ENCODE measurements around the gene D2HGDH. TPM values are rescaled to one million over a fixed set of nuclear protein-coding genes. Genes with fewer than 3 reads are reported as not detected.
A peak's percentile ranks its signal among the peaks of the same experiment; 100 is the strongest.
"Not testable (repeated sequence)": the region's sequence is repeated elsewhere in the genome, so short reads cannot be mapped to it uniquely, and the experiment has no call there.

D2HGDH gene
- total RNA-seq, 1 donor from 2014 or later = 22.4 TPM

GRCh38 chr2:241793385-241793784 lies 59.0 kb downstream of the D2HGDH start:
- DNase-seq (ENCODE audit: low read depth) = no peak

- no peak for DNase-seq (ENCODE audit: low read depth)
Observed at GRCh38 chr2:241794250-241794823, 59.9 kb downstream of the D2HGDH start.

DNA sequence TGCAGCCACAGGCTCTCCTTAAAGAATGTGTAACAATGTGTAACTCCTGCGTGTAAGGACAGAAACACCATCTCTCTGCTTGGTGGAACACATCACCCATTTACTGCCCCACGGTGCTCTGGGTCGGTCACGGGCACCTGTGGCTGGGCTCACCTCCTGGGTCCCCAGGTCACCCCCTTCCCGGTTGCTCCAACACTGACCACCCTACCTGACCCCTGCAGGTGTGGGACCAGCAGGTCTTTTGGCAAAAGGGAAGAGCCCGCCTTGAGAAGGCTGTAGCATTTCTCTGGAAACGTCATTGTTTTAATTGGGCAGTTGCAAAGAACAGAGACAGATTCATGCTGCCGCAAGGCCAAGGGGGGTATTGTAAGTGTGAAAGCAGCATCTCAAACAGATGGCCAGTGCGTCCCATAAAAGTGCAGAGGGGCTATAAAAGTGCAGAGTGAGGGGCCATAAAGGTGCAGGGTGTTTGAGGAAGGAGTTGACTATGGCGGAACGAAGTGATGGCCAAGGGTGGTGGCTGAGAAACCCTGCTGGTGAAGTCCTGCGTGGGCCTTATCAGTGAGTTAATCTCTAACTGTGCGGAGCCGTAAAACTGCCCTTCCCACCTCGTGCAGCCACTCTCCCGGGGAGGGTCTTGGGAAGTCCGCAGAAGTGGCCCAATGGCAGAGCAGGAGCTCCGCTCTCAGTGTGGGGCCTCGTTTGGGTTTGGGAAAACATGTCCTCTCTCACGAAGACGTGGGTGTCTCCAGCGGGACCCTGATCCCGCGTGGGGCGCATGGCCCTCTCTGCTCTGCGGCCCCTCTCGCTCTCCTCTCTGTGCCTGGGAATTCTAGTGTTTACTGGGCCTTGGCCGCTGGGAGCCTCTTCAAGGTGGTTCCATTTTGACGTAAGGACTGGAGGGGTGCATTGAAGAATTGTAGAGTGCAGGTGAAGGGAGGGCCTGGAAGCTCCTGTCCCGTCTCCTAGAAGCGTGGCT lies 60.9 kb downstream of the D2HGDH start:
- no peak for DNase-seq (ENCODE audit: low read depth)

DNA sequence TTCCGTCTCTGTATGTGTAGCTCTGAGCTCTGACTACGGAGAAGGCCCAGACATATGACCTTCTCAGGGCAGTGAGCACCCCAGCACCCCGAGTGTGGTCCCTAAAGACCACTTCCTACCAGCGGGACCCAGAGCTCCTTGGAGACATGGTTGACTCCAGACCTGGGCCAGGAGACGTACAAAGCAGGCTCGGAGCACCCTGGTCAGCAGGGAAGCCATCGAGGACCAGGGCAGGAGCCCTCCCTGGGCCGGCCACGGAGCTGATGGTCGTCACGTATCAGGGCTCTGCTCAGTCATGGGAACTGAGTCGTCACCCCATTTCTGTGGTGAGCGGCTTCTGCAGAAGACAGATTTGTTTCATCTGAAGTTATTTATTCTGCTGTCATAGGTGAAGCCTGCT lies 61.8 kb downstream of the D2HGDH start:
- no peak for DNase-seq (ENCODE audit: low read depth)

- DNase-seq (ENCODE audit: low read depth) = no peak
Observed at GRCh38 chr2:241796610-241797138, 62.2 kb downstream of the D2HGDH start.

DNA sequence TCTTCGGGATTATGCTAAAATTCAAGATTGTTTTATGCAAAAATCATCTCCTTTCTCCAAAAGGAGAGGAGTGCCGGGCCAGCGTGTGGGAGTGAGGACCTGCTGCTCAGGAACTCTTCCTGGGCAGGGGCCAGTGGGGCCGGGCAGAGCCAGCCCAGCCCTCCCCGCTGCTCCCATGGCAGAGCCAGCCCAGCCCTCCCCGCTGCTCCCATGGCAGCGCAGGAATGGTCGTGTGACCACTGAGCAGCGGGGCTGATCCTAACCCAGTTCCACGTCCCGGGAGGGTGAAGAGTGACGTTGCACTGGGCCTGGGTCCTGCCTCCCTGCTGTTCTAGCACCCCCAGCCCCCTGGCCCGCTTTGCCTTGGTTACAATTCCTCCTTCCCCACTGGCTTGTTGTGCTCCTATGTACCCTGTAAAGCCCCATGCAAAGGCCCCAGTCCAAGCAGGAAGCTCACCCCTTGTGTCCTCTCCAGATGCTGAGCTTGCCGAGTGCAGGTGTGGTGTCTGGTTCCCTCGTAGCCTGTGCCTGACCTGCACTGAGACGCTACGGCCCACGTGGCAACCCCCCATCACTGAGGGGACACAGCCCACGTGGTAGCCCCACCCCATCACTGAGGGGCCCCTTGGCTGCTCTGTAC lies 63.1 kb downstream of the D2HGDH start:
- DNase-seq (ENCODE audit: low read depth) = no peak

GRCh38 chr2:241798081-241798630 lies 63.7 kb downstream of the D2HGDH start:
- no peak for DNase-seq (ENCODE audit: low read depth)

- no peak for DNase-seq (ENCODE audit: low read depth)
Observed at GRCh38 chr2:241798631-241799521, 64.4 kb downstream of the D2HGDH start.

DNA sequence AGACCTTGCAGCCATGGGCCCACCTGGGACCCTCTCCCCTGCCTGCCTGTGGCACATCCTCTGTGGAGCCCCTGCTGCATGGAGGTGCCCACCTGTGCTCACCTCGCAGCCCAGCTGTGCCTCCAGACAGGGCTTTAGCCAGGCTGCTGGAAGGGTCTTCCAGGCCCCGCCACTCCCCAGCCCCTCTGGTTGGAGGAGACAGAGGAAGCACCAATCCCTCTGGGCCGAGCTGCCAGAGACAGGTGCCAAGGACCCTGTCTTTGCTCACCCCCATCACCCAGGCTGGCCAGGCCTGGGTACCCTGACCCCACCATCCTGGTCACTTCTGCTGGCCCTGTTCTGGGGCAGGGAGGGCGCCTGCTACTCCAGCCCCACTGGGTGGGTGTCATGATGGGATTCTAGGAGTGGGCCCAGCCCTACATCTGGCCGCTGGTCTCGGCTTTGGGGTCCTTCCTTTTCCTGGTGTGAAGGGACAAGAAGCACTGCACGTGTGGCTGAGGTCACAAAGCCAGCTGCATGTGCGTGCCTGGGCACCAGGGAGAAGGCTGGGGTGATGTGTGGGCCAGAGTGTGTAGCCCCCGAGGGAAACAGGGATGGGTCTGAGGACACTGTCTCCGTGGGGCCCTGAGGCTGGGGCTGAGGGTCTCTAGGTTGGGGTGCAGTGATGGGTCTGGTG lies 65.2 kb downstream of the D2HGDH start:
- no peak for DNase-seq (ENCODE audit: low read depth)

DNA sequence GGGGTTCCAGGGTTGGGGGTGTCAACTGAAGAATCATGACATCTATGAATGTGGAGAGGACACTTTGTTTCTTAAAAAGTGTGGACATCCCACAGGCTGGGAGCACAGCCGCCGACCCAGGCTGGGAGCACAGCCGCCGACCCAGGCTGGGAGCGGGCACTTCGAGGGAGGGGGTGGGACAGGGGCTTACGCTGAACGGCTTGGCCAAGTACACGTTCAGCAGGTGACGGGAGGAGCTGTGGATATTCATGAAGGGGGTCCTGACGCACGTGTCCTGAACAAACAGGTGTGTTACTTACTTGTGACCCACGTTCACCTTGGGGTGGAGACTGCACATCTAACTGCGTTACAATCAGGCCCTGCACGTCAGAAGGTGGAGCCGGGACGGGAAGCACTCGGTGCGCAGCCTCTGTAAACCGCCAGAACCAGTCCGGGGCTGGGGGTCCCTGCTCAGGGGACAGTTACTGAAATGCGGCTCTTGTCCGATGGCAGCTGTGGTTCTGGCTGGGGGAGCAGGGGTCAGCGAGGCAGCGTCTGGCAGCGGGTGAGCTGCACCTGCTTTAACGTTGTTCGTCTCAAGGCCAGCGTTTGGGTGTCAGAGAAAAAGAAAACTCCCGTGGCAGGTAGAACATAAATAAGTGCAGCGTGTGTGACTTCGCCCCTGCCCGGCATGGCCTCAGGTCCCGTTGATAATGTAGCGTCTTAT lies 65.9 kb downstream of the D2HGDH start:
- not testable (repeated sequence) for DNase-seq (ENCODE audit: low read depth)

DNA sequence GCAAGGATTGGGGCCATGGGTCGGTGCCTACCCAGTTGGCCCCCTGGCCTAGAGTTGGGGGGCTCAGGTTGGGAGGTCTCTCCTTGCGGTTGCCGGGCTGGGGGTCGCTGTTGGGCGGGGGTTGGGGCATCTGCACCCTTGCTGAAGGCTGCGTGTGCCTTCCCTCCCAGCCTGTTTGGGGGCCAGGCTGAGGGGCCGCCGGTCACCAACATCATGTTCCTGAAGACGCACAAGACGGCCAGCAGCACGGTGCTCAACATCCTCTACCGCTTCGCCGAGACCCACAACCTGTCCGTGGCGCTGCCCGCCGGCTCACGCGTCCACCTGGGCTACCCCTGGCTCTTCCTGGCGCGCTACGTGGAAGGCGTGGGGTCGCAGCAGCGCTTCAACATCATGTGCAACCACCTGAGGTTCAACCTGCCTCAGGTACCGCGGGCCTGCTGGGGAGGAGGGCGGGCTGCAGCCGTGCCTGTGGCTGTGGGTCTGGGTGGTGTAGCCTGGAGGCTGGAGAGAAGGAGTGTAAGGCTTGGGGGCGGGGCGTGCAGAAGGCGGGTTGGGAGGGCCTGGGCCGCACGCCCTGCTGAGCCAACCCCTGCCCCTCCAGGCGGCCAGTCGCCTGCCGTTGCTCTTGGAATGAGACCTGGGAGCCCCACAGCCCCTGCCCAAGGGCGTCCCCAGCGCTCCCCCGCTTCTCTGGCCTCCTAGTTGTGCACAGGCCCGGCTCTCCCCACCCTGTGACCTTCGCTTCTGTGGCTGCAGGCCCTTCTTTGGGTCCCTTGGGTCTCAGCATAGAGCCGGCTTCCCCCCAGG lies 67.4 kb downstream of the D2HGDH start:
- DNase-seq (ENCODE audit: low read depth) = no peak

GRCh38 chr2:241802421-241803318 lies 68.2 kb downstream of the D2HGDH start:
- no peak for DNase-seq (ENCODE audit: low read depth)

- DNase-seq (ENCODE audit: low read depth) = peak; percentile 10
Observed at GRCh38 chr2:241803387-241804325, 69.2 kb downstream of the D2HGDH start.

- peak; percentile 63 for DNase-seq (ENCODE audit: low read depth)
Observed at GRCh38 chr2:241804326-241805229, 70.1 kb downstream of the D2HGDH start.

- not testable (repeated sequence) for DNase-seq (ENCODE audit: low read depth)
Observed at GRCh38 chr2:241806217-241806616, 71.8 kb downstream of the D2HGDH start.
